AG09319 (cell line): ENCODE data around the gene CHRNA9.

Experiments
- DNase-seq: peaks from one replicate; pipeline ENCODE4 v3.0.0-alpha.2; 2010; ENCODE audit warnings: low read depth; ENCODE audit errors: extremely low read depth
- CTCF ChIP-seq: IDR thresholded peaks from 2 replicates; pipeline ENCODE4 v1.5.1; 2011; ENCODE audit warnings: low read depth, mild to moderate bottlenecking, inconsistent platforms, low read length, moderate library complexity

CHRNA9 gene

GRCh38 chr4:40363382-40363920 is 28.3 kb downstream of the CHRNA9 start:
- DNase-seq: no peak
- TF ChIP-seq CTCF: no peak

DNA sequence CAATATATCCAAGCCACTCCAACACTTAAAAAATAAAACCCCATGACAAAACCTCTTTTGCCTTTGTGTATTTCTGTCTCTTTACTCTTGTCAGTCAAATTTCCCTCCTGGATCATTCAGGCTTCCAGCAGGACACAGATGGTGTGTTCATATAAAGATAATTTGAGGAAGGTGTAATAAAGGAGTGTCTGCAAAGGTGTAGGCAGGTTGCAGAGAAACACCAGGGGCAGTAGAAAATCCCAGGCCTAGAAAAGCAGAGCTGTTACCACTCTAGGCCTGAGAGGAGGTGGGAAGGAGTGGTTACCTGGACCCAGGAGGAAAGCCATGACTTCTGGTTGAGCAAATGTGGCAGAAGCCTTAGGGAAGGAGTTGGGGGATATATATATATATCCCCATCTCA is 28.8 kb downstream of the CHRNA9 start:
- TF ChIP-seq CTCF: no peak
- no peak for DNase-seq

DNA sequence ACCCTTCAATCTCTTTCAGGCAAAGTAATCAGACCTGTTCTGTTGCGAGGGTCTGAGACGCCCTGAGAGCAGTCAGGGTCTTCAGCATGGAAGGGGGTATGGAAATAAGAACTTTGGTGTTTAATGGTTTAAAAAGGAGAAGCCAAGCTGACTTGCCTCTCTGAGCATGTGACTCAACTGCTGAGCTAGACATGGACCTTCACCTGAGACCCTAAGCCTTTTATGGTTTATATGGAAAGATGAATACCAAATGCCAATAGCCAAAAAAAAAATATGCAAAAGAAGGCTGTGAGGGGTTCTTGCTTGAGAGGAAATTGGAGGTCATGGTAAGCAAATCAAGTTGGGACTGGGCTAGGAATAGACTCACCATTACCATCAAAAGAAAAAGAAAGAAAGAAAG is 30.6 kb downstream of the CHRNA9 start:
- DNase-seq: no peak
- TF ChIP-seq CTCF: no peak

DNA sequence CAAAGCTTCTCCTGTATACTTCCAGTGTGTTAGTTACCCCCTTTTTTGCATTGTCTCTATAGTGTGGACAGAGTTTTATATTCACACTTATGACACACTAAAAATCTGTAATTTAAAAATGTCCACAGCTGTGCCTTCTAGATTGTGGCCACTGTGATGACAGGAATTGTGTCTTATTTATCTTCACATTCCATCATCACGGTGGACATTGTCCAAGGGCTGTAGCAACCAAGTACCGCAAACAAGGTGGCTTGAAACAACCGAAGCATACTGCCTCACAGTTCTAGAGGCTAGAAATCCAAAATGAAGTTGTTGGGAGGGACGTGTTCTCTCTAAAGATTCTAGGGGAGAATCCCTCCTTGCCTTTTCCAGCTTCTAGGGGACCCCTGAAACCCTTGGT is 32.3 kb downstream of the CHRNA9 start:
- no peak for DNase-seq

GRCh38 chr4:40369437-40370274 is 34.5 kb downstream of the CHRNA9 start:
- no peak for TF ChIP-seq CTCF
- DNase-seq: no peak

More for the DNA sequence above, 32.3 kb downstream of the CHRNA9 start:
- no peak for TF ChIP-seq CTCF

DNA sequence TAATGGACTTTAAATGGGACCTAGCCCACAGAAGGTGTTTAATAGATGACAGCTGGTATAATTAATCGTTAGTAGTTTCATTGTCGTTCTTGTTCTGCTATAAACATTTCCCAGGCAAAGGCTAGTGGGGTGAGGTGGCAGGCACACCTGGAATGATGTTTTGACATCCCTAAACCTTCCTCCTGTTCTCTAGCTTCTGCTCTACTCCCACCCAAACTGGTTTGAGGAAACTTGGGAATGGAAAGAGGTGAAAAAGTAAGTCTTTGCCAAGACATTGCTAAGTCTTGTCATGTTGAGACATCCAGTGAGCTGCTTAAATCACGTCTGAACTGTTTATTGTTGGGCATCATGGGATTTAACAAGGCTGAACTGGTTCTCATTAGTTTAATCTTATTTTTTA is 37.5 kb downstream of the CHRNA9 start:
- DNase-seq: no peak
- TF ChIP-seq CTCF: no peak

DNA sequence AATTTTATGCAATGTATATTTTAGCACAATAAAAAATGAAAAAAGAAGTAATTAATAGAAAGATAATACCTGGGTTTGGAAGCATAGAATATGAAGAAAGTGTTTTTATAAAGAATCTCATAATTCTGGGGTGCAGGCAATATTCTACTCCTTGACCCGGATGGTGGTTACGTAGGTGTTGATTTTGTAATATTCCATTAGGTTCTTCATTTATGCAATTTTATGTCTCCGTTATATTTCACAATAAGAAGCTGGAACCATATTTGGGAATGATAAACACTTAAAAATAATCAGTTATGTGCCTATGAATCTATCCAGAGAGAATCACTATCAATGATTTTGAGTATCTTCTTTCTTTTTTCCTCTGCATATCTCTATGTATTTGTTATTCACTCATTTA is 38.5 kb downstream of the CHRNA9 start:
- TF ChIP-seq CTCF: no peak
- no peak for DNase-seq
